Iris pigment epithelial cell (primary cell): ENCODE measurements around the gene VAMP5.
"Not testable (repeated sequence)": the region's sequence is repeated elsewhere in the genome, so short reads cannot be mapped to it uniquely, and the experiment has no call there.

Experiments used
- DNase-seq: peaks from one replicate; pipeline ENCODE4 v3.0.0-alpha.2; 2011; ENCODE audit warnings: low read depth

Gene VAMP5

DNA sequence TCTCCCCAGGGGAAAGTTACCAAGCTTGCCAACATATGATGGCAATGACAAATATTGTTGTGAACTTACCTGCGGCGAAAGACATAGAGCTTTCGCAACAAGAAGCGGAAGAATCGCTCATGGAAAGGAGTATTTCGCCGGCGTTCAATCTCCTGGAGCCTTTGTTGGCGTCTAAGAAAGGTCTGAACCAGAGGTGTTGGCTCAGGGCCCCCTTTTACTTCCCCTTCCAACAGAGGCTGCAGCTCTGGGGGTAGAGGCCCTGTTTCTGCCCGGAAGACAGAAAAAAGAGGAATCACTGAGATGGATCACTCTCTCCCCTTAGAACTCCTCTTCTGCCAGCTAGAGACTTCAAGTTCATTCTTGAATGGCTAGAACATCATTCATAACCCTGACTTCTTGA lies 33.7 kb upstream of the VAMP5 start:
- DNase-seq: no peak

GRCh38 chr2:85551698-85552678 lies 32.2 kb upstream of the VAMP5 start:
- peak; percentile 69 for DNase-seq

- DNase-seq: no peak
These were observed 31.0 kb upstream of the VAMP5 start for GRCh38 chr2:85553184-85553583.

GRCh38 chr2:85554980-85555612 lies 29.1 kb upstream of the VAMP5 start:
- DNase-seq: no peak

DNA sequence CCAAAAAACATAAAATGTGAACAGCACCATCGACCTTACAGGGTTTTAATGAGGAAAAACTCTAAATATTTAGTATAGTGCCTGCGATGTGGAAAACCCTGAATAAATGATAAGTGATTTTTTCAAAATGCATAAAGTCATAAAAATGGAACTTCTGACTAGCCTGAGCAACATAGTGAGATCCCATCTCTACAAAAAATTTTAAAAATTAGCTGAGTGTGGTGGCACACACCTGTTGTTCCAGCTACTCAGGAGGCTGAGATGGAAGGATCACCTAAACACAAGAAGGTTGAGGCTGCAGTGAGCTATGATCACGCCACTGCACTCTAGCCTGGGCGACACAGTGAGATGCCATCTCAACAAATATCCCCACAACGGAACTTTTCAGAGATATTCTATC lies 27.1 kb upstream of the VAMP5 start:
- DNase-seq: no peak

DNA sequence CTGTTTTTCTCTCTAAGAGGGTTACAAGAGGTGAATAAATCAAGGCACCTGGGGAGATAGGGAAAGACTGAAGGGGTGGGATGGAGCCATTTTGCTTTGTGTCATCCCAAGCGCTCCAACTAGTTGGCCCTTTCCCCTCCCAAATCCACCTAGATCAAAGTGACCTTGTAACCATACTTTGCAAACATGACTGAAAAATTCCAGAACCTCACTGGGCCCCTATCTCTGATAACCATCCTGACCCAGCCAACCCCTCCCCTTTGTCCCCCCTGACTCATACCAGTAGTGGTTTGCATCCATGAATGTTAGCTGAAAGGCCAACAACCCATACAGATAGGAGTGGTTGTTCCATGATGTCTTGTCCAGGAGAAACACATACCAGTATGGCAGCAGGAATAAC lies 26.1 kb upstream of the VAMP5 start:
- DNase-seq: no peak

DNA sequence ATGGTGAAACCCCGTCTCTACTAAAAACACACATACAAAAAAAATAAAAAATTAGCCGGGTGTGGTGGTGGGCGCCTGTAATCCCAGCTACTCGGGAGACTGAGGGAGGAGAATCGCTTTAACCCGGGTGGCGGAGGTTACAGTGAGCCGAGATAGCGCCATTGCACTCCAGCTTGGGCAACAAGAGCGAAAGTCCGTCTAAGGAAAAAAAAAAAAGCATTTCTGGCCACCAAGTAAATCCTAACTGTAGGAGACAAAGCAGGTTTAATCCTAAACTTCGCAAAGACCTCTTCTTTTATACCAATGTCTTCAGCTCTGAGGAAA lies 23.9 kb upstream of the VAMP5 start:
- not testable (repeated sequence) for DNase-seq

GRCh38 chr2:85560812-85561279 lies 23.4 kb upstream of the VAMP5 start:
- no peak for DNase-seq

GRCh38 chr2:85561280-85562212 lies 22.7 kb upstream of the VAMP5 start, which contains the start of gene GGCX:
TSS of gene GGCX (minus strand) at chr2:85561493. CDS start at chr2:85561428, 65 bp downstream.
- peak; percentile 96 for DNase-seq

- no peak for DNase-seq
These were observed 20.1 kb upstream of the VAMP5 start for GRCh38 chr2:85564144-85564563.

DNA sequence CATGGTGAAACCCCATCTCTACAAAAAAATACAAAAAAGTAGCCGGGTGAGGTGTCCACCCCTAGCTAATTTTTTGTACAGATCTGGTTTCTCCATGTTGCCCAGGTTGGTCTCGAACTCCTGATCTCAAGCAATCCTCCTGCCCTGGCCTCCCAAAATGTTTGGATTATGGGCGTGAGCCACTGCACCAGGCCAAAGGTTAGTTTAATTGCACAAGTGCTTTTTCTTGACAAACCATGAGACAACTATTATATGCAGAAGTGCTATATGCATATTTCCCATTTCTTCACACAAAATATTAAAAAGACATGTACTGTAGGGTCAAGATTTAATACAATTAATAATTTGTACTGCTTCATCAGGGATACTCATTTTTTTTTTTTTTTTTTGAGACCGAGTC lies 18.0 kb upstream of the VAMP5 start:
- no peak for DNase-seq

GRCh38 chr2:85575739-85576138 lies 8.5 kb upstream of the VAMP5 start:
- DNase-seq: no peak

- no peak for DNase-seq
These were observed 7.2 kb upstream of the VAMP5 start for GRCh38 chr2:85577063-85577385.

DNA sequence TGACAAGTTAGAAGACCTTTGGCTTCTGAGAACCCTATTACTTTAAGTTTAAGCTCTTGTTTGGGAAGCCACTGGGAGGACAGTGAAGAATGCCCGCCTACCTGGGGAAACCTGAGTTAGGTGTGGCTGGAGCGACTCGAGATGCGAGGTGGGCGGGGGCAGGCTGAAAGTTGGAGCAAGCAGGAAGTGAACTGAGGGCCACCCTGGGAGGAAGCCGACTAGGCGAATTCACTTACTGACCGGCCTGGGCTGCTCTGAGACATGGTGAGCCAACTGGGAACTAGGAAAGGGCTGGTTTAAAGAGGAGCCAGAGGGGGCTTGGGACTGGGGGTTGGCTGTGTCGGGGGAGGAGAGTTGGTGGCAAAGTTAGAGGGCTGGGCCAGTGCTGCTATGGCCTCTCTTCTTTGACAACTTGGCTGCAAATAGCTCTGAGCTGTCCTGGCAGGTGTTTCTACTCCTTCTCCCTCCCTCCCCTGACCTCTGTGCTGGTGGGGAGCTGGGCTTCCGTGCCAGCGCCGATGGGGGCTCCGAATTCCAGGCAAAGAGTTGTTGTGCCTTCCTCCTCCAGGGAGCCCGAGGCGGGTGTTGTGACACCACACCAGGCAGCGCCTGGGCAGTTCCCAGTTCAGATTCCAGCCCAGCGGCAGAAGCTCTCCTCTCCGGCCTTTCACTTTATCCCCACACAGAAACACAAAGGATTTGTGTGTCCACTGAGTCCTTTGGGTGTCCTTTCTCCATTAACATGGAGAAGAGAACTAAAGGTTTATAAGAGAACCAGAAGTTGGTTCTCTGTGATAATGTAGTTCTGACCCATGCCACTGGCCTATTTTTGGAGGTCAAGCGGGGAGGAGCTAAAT lies 6.6 kb upstream of the VAMP5 start, which contains the start of gene VAMP8:
Gene VAMP8 (plus strand): TSS at position 201 of the 857 bp plus-strand sequence. CDS start 61 bp downstream, at position 262.
- DNase-seq: no peak

GRCh38 chr2:85578243-85579180 lies 5.7 kb upstream of the VAMP5 start:
- DNase-seq: no peak

- no peak for DNase-seq
These were observed 4.8 kb upstream of the VAMP5 start for GRCh38 chr2:85579266-85579935.

DNA sequence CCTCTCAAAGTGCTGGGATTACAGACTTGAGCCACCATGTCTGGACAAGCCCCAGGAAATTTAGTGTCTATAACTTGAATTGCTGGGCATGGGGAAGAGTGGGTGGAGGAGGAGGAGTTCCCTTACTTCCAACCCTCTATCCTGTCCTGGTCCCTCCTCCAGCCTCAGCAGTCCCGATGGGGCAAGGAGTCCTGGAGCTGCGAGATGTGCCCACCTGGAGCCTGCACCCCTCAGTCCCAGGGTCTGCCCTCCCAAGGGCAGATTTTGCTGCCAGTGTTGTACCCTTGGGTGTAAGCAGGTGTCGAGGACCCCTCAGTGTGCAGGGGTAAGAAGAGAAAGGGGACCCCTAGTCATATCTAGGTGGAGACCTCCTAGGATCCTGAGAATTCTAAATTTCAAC lies 4.0 kb upstream of the VAMP5 start:
- no peak for DNase-seq

DNA sequence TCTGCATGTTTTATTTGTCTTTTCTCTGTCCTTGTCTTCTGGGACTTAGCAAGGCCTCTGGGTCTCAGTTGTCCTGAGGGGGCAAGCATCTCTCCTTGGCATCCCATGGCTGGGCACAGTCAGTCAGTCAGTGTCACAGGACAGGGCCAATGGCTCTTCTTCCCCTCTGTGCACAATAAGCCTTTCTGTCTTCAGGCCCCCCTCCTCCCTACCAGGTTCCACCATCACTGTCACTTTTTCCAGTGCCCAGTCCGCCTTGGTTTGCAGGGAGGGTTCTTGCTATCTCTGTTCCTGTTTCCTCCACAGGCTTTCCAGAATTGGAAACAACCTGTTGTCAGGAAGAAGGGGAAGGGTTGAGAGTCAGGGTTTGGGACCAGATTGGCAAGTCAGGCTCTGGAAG lies 1.7 kb upstream of the VAMP5 start:
- DNase-seq: no peak

- DNase-seq: no peak
These were observed 421 bp upstream of the VAMP5 start for GRCh38 chr2:85583667-85584353.
